Upper lobe of left lung (tissue), 4 donors: ENCODE data around the gene SYTL5.

ENCODE experiments used
- EP300 ChIP-seq, 4 donors: sonication (generic); formaldehyde crosslinking; IDR thresholded peaks; one replicate each; pipeline ENCODE4 v1.5.1; 2017; ENCODE audit warnings: antibody characterized with exemption in 4 of 4, control low read depth in 2 of 4
- POLR2A ChIP-seq, 4 donors: fragments of 450-650 bp; IDR thresholded peaks; one replicate each; pipeline ENCODE4 v1.5.1; 2016 to 2017; ENCODE audit warnings: antibody characterized with exemption in 4 of 4, mild to moderate bottlenecking in 2 of 4
- POLR2AphosphoS5 ChIP-seq, 2 donors: sonication (generic); formaldehyde crosslinking; IDR thresholded peaks; one replicate each; pipeline ENCODE4 v1.5.1; 2017; ENCODE audit warnings: antibody characterized with exemption in 2 of 2
- TF ChIP-seq, protein P1 (sequence below), 6 experiments: fragments of 450-650 bp in 4 of 6; fragments of 200-600 bp in 2 of 6; sonication (generic) in 2 of 6; IDR thresholded peaks; one replicate each; pipeline ENCODE4 v1.5.1; 2016 to 2019; ENCODE audit warnings: antibody characterized with exemption in 6 of 6

DNA sequence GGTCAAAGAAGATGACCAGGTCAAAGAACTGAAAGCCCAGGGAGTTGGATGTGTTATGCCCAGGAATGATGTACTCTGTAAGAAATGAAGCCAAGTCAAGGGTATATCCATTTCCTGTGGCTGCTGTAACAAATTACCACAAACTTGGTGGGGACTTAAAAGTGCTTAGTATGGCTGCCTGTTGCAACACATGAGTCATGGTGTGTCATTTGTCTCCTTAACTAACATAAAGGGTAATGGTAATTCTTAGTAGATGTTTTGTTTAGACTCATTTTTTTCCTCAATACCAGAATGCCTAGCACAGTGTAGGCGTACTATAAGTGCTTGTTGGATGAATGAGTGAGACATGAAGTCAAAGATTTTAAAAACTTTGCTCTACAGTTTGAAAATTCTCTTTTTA, 45.7 kb downstream of the SYTL5 start:
- TF ChIP-seq, protein P1, sequence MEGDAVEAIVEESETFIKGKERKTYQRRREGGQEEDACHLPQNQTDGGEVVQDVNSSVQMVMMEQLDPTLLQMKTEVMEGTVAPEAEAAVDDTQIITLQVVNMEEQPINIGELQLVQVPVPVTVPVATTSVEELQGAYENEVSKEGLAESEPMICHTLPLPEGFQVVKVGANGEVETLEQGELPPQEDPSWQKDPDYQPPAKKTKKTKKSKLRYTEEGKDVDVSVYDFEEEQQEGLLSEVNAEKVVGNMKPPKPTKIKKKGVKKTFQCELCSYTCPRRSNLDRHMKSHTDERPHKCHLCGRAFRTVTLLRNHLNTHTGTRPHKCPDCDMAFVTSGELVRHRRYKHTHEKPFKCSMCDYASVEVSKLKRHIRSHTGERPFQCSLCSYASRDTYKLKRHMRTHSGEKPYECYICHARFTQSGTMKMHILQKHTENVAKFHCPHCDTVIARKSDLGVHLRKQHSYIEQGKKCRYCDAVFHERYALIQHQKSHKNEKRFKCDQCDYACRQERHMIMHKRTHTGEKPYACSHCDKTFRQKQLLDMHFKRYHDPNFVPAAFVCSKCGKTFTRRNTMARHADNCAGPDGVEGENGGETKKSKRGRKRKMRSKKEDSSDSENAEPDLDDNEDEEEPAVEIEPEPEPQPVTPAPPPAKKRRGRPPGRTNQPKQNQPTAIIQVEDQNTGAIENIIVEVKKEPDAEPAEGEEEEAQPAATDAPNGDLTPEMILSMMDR (IDR thresholded peaks at IDR 0.05) = no peak
- TF ChIP-seq EP300 (IDR thresholded peaks at IDR 0.05) (no peak), POLR2A (IDR thresholded peaks at IDR 0.05) (no peak), POLR2AphosphoS5 (IDR thresholded peaks at IDR 0.05) (no peak)
